K562 (cell line): ENCODE results near the gene FBN3.

Experiments used
- CTCF ChIP-seq, 3 experiments: IDR thresholded peaks in 2 of 3; conservative IDR thresholded peaks in 1 of 3; 2 replicates each; pipeline ENCODE4 v1.5.1; 2011 to 2012; ENCODE audit warnings: low read length in 3 of 3, mild to moderate bottlenecking in 3 of 3, control low read depth in 2 of 3, improper control_type of control experiment in 1 of 3, inconsistent platforms in 1 of 3, low read depth in 1 of 3, mixed read lengths in 1 of 3, moderate library complexity in 1 of 3; ENCODE audit not compliant: insufficient read depth in 2 of 3
- DDX20 ChIP-seq: fragments of 450-650 bp; IDR thresholded peaks from 2 replicates; pipeline ENCODE4 v1.6.1; 2016; ENCODE audit warnings: missing genetic modification characterization, low read depth, mild to moderate bottlenecking, missing compliant biosample characterization, moderate library complexity
- KDM1A ChIP-seq, 2 experiments: fragments of 450-650 bp; IDR thresholded peaks; 2 replicates each; pipeline ENCODE4 v1.6.1; 2016; ENCODE audit warnings: mild to moderate bottlenecking in 2 of 2
- POLR2A ChIP-seq: fragments of 450-650 bp; conservative IDR thresholded peaks from 2 replicates; pipeline ENCODE4 v1.6.1; 2016
- RFX1 ChIP-seq: fragments of 450-650 bp; IDR thresholded peaks from 2 replicates; pipeline ENCODE4 v1.6.1; 2016; ENCODE audit warnings: mild to moderate bottlenecking, moderate library complexity
- SIN3A ChIP-seq, 2 experiments: fragments of 150-350 bp in 1 of 2; IDR thresholded peaks; 2 replicates each; pipeline ENCODE4 v1.6.1; 2011 to 2016; ENCODE audit warnings: borderline replicate concordance in 2 of 2, low read depth in 2 of 2, low read length in 2 of 2, mild to moderate bottlenecking in 2 of 2, moderate library complexity in 2 of 2; ENCODE audit not compliant: control insufficient read depth in 1 of 2
- TBP ChIP-seq: optimal IDR thresholded peaks from 2 replicates; pipeline ENCODE3; 2011; ENCODE audit warnings: low read depth, low read length, improper control_type of control experiment

- TF ChIP-seq DDX20 (tag) (no peak), SIN3A (IDR thresholded peaks at IDR 0.05; ENCODE audit: borderline replicate concordance in 2 of 2, control insufficient read depth in 1 of 2, low read depth in 2 of 2, low read length in 2 of 2) (no peak), POLR2A (no peak), KDM1A (IDR thresholded peaks at IDR 0.05) (no peak), CTCF (IDR thresholded peaks at IDR 0.05 in 2 of 3, conservative IDR thresholded peaks at IDR 0.05 in 1 of 3; ENCODE audit: insufficient read depth in 2 of 3, low read depth in 1 of 3, low read length in 3 of 3) (no peak), TBP (no peak), RFX1 (no peak)
Measured at GRCh38 chr19:8115805-8116396, 33.5 kb downstream of the FBN3 start.
